ENCODE measurements around the gene ADAMTS12.

DNA sequence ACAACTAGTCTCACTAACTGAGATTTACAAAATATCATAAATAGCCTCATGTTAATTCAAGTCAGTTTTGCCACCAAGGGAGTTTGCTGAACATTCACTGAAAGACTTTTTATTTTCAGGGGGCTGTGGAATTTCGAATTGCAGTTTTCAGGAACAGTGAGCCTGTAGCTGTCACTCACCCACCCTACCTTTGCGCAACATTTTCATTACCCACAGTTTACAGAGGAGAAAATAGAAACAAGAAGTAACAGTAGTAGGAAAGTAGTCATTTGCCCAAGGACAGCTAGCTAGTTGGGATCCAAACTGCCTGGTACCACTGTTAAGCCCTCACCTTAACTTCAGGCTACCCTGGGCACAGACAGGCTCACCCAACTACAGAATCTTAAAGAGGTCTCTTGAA, 154.1 kb downstream of the ADAMTS12 start:
- TF ChIP-seq, protein P1, sequence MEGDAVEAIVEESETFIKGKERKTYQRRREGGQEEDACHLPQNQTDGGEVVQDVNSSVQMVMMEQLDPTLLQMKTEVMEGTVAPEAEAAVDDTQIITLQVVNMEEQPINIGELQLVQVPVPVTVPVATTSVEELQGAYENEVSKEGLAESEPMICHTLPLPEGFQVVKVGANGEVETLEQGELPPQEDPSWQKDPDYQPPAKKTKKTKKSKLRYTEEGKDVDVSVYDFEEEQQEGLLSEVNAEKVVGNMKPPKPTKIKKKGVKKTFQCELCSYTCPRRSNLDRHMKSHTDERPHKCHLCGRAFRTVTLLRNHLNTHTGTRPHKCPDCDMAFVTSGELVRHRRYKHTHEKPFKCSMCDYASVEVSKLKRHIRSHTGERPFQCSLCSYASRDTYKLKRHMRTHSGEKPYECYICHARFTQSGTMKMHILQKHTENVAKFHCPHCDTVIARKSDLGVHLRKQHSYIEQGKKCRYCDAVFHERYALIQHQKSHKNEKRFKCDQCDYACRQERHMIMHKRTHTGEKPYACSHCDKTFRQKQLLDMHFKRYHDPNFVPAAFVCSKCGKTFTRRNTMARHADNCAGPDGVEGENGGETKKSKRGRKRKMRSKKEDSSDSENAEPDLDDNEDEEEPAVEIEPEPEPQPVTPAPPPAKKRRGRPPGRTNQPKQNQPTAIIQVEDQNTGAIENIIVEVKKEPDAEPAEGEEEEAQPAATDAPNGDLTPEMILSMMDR (conservative IDR thresholded peaks at IDR 0.05; ENCODE audit: low read length), result no peak
- TF ChIP-seq EZH2phosphoT487 (IDR thresholded peaks at IDR 0.05; ENCODE audit: borderline replicate concordance, low read depth, low read length), result no peak

Data from OCI-LY7 (cell line).